HL-60 (cell line): ENCODE measurements around the gene UBTD2.

Experiments
- DNase-seq, 2 experiments: peaks; one replicate each; pipeline ENCODE4 v3.0.0-alpha.2; 2010 to 2020; ENCODE audit warnings: low read depth in 1 of 2, low spot score in 1 of 2
- H3K27ac ChIP-seq: fragments of 250-450 bp; sonication (Bioruptor Pico); replicated peaks from 2 replicates; pipeline ENCODE4 v1.5.1; 2020; ENCODE audit warnings: mild to moderate bottlenecking, moderate library complexity
- H3K27me3 ChIP-seq: fragments of 250-450 bp; sonication (Bioruptor Pico); 2 replicates; pipeline ENCODE4 v1.5.1; 2021; ENCODE audit warnings: mild to moderate bottlenecking, moderate library complexity; ENCODE audit not compliant: insufficient read depth, poor library complexity, severe bottlenecking
- H3K4me3 ChIP-seq: replicated peaks from 2 replicates; pipeline ENCODE4 v1.5.1; 2011; ENCODE audit warnings: mild to moderate bottlenecking, control low read depth, low read length; ENCODE audit not compliant: insufficient read depth
- CTCF ChIP-seq: IDR thresholded peaks from one replicate; pipeline ENCODE4 v1.5.1; 2011; ENCODE audit warnings: low read length, control low read depth, inconsistent platforms; ENCODE audit not compliant: insufficient read depth
- GABPA ChIP-seq: IDR thresholded peaks from 2 replicates; pipeline ENCODE4 v1.6.1; 2012; ENCODE audit warnings: low read depth
- POLR2AphosphoS5 ChIP-seq: IDR thresholded peaks from 2 replicates; pipeline ENCODE4 v1.6.1; 2012; ENCODE audit warnings: low read depth
- REST ChIP-seq: IDR thresholded peaks from 2 replicates; pipeline ENCODE4 v1.6.1; 2012; ENCODE audit warnings: low read depth; ENCODE audit not compliant: insufficient replicate concordance
- SPI1 ChIP-seq: IDR thresholded peaks from 2 replicates; pipeline ENCODE4 v1.6.1; 2012; ENCODE audit warnings: low read depth, mild to moderate bottlenecking, borderline replicate concordance

The UBTD2 gene

GRCh38 chr5:172245703-172246125, 37.9 kb downstream of the UBTD2 start:
- Histone ChIP-seq H3K4me3 (no peak overlapping the region), H3K27me3 (no peaks in the 10 kb centered on the region), H3K27ac (no peak overlapping the region)
- TF ChIP-seq REST (no peak), CTCF (no peak), GABPA (no peak), POLR2AphosphoS5 (no peak), SPI1 (no peak)
- DNase-seq, result no peak

- H3K27me3 ChIP-seq, result no peaks in the 10 kb centered on the region
- H3K27ac ChIP-seq, result no peak overlapping the region
- H3K4me3 ChIP-seq, result no peak overlapping the region
- DNase-seq, result no peak
- TF ChIP-seq REST (no peak), CTCF (no peak), GABPA (no peak), POLR2AphosphoS5 (no peak), SPI1 (no peak)
Observed at GRCh38 chr5:172245046-172245445, 38.5 kb downstream of the UBTD2 start.

- Histone ChIP-seq H3K27ac (no peak overlapping the region), H3K27me3 (no peaks in the 10 kb centered on the region), H3K4me3 (no peak overlapping the region)
- TF ChIP-seq REST (no peak), SPI1 (no peak), CTCF (no peak)
- no peak for DNase-seq
Observed at GRCh38 chr5:172243302-172243701, 40.3 kb downstream of the UBTD2 start.
